Pulmonary artery endothelial cell (primary cell): ENCODE data around the gene EMILIN2. TPM values are rescaled to one million over a fixed set of nuclear protein-coding genes. Genes with fewer than 3 reads are reported as not detected.
"Not testable (repeated sequence)": the region's sequence is repeated elsewhere in the genome, so short reads cannot be mapped to it uniquely, and the experiment has no call there.

Experiments used
- DNase-seq: peaks from one replicate; pipeline ENCODE4 v3.0.0-alpha.2; 2011; ENCODE audit warnings: low read depth, low spot score
- total RNA-seq: library from RNA; depleted of rRNA; stranded (reverse); fragments of >200 nt; gene quantifications from 2 replicates; pipeline ENCODE4 v1.2.3, GENCODE V29; 2014

Gene EMILIN2
- total RNA-seq, 1 donor from 2014 or later: 8.2 TPM

DNA sequence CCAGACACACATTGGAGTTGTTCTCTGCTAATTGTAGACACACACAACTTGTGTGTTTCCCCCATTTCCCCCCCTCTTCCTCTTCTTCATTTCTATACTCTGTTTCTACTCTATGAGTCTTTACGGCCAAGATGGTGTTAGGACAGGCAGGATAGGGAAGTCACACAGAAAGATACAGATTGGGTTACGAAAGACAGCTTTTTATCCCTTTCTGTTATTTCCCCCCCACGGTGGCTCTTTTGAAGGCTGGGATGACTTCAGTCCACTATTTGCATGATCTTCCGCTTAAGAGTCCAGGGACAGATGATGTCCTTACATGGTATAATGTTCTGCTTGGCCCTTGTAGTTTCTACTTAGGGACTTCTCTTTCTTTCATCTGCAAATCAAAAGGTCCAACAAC, 1.6 kb upstream of the EMILIN2 start:
- no peak for DNase-seq

DNA sequence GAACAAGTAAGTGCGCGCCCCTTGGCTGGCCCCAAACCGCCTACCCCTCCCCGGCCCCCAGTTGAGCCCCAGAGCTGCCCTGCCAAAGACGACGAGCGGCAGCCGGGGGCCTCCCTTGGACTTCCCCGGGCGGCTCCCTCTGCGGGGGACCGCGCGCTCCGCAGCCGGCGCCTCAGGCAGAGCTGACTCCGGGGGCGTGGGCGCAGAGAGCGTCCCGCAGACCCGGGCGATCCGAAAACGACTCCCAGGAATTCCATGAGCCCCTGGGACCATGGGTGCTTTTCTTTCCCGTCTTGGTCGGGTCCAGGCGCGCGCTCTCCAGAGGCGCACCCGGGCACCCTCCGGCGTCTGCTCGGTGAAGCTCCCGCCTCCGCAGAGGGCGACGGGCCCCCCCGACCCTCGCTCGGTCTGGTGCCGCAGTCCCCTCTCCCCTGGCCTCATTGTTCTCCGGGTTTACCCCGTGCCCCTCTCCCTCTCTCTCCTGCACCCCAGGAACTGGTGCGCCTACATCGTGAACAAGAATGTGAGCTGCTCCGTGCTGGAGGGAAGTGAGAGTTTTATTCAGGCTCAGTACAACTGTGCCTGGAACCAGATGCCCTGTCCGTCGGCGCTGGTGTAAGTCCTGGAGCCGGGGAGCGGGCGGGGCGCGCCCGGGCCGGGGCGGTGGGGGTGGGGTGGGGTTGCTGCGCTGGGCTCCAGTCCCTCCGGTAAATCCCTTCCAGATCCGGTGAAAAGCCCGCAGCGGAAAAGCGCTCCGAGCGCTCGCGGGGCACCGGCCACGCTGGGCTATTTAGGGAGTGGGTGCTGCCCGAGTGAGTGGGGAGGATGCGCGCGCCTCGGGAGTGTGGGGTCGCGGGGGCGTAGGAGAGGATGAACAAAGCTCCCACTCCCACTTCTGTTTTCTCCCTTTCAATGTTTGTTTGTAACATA, 776 bp downstream of the EMILIN2 start:
- DNase-seq: no peak

DNA sequence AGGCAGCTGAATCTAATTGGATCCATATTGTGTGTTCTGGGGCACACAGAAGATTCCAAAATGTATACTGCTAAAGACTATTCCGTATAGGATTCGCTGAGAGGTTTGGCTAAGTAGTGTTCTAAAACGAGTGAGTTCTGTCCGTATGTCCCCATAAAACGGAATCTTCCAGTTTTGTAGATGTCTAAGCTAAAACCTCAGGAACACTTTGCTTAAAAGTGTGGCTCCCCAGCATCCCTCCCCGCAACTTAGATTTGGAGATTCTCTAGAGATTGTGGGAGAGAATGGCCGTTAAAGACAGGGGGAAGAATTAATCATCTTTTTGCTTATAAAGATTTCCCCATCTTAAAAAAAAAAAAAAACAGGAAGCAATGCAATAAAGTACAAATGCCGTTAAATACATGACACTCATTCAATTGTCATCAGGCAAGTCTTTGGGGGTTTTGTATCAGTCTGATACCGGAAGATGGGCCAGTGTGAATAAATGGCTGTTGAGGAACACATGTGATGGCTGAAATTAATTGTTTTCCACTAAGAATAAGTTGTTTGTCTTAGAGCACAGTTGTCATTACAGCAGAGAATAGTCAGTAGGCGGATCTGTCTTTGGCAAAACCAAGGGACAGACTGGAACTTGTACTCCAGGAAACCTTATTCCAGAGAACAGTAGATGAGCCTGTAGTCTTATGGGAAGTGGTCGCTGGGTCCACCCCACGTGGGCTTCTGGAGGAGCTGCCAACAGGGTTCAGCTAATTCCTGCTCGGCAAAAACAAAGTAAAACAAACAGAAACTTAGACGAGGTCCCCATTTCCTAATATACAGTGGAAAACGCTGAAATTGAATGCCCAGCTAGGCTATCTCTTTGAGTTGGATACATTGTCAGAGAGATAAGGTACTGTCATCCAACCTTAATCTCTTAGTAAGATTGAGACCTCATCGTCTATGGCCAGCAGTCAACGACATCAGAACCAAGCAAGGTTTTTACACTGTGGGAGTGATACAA, 1.7 kb downstream of the EMILIN2 start:
- no peak for DNase-seq

- no peak for DNase-seq
Measured at GRCh38 chr18:2850816-2851215, 4.0 kb downstream of the EMILIN2 start.

GRCh38 chr18:2851771-2852170, 5.0 kb downstream of the EMILIN2 start:
- no peak for DNase-seq

DNA sequence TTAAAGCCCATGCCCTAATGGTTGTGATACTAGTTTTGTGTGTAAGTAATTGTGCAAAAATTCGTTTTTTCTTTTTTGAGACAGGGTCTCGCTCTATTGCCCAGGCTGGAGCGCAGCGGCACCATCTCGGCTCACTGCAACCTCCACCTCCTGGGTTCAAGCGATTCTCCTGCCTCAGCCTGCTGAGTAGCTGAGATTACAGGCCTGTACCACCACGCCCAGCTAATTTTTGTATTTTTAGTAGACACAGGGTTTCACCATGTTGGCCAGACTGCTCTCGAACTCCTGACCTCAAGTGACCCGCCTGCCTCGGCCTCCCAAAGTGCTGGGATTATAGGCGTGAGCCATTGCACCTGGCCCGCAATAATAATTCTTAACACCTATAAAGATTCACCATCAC, 5.7 kb downstream of the EMILIN2 start:
- DNase-seq: not testable (repeated sequence)

GRCh38 chr18:2853173-2853925, 6.5 kb downstream of the EMILIN2 start:
- DNase-seq: no peak

- DNase-seq: no peak
Measured at GRCh38 chr18:2853926-2854664, 7.3 kb downstream of the EMILIN2 start.

- DNase-seq: no peak
Measured at GRCh38 chr18:2854875-2855274, 8.1 kb downstream of the EMILIN2 start.

- DNase-seq: no peak
Measured at GRCh38 chr18:2855560-2856350, 8.9 kb downstream of the EMILIN2 start.

DNA sequence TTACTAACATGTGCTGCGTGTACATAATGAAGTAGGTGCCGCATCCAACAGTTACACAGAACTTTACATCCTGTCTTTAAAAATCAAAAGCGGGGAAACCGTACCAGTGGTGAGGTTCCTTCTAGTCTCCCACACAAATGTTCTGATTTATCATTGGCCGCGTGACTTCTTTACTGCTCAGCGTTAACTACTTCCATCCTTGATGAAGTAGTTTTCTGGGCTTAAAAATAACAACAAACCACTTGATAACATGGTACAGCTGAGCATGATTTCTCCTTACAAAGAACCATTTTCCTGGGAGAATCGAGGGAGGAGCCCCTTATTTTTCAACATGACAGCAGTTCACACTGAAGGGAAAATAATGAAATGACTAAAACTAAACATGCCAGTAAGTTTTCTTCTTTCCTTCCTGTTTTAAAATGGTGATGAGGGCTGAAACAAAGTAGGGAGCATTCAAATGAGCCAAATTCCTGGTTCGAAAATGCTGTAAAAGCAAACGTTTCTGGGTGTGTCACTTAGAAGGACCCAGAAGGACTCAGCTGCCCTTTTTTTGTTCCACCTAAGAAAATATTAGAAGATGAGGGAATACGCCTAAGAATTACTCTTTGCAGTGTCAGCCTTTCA, 9.9 kb downstream of the EMILIN2 start:
- DNase-seq: no peak

DNA sequence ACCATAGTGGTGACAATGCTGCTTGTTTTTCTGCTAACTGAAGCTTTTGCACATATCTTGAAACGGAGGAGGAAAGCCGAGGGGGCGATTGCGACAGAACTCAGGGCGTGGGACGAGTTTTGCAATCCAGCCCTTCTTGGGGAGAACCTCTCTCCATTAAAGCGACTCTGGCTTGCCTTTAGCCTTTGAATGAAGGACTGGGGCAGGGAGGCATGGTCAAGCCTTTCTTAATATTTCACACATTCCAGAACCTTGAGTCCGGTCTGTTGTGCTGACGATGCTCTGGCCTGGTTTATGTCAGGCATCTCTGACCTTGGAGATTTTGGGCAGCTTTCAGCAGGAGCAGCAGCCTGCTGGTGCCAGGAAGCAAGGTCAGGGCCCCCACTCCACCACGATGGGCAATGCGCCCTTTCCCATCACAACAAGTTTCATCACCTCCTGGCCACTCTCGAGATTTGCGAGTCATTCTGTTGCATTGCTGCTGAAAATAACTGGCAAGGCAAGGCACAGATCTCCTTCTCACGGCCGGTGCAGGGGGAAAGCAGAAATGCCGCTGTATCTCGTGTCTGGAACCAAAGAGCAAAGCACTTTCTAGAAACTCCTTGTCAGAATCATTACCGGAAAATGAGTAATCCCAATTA, 10.8 kb downstream of the EMILIN2 start:
- no peak for DNase-seq

- DNase-seq: not testable (repeated sequence)
Measured at GRCh38 chr18:2860397-2860796, 13.6 kb downstream of the EMILIN2 start.

DNA sequence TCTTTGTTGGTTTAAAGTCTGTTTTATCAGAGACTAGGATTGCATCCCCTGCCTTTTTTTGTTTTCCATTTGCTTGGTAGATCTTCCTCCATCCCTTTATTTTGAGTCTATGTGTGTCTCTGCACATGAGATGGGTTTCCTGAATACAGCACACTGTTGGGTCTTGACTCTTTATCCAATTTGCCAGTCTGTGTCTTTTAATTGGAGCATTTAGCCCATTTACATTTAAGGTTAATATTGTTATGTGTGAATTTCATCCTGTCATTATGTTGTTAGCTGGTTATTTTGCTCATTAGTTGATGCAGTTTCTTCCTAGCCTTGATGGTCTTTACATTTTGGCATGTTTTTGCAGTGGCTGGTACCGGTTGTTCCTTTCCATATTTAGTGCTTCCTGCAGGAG, 17.2 kb downstream of the EMILIN2 start:
- DNase-seq: not testable (repeated sequence)

DNA sequence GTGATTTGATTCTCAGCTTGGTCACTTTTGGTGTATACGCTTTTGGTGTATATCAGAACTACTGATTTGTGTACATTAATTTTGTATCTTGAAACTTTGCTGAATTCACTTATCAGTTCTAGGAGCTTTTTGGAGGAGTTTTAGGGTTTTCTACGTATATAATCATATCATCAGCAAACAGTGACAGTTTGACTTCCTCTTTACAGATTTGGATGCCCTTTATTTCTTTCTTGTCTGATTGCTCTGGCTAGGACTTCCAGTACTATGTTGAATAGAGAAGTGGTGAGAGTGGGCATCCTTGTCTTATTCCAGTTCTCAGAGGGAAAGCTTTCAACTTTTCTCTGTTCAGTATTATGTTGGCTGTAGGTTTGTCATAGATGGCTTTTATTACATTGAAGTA, 19.7 kb downstream of the EMILIN2 start:
- not testable (repeated sequence) for DNase-seq

DNA sequence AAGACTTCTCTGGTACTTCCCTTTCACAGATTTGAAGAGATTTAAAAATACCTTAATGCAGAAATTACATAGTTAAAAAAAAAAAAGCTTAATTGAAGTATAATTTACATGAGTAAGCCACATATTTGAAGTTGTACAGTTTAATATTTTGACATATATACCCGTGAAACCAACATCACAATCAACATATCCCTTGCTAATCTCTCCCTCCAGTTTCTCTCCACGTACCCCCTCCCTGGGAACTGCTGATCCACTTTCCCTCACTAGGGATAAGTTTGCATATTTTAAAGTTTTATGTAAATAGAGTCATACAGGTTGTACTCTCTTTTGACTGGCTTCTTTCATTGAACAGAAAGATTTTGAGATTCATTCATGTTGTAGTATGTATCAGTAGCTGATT, 22.4 kb downstream of the EMILIN2 start:
- DNase-seq: no peak

GRCh38 chr18:2871111-2871720, 24.4 kb downstream of the EMILIN2 start:
- no peak for DNase-seq

DNA sequence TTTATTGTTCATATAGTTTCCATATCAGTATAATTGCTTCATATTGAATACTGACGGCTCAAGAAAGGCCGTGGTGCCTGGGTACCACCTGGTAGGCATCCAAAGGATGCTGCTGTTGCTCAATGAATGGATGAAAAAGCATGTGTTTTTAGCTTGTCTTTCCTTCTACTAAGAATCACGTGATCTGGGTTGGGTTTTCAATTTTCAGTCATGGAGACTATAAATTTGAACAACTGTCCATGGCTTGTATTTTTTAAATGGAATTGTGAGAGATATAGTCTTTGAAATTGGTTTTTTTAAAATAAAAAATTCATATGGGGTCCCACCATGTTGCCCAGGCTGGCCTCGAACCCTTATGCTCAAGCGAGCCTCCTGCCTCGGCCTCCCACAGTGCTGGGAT, 25.3 kb downstream of the EMILIN2 start:
- DNase-seq: no peak
